Activated T-cell treated with anti-CD3 and anti-CD28 coated beads, Interleukin-2, amount 50 U/mL, for 24 hours (primary cell): Measurements from ENCODE around the gene ZFC3H1.

Experiments
- DNase-seq: peaks from one replicate; pipeline ENCODE4 v3.0.0-alpha.2; 2020
- H3K27ac Mint-ChIP-seq: 2 replicates; pipeline ENCODE4 v1.8.0; 2020; ENCODE audit warnings: mild to moderate bottlenecking, mixed read lengths
- H3K27me3 Mint-ChIP-seq: 2 replicates; pipeline ENCODE4 v1.8.0; 2020; ENCODE audit warnings: mixed read lengths
- H3K36me3 Mint-ChIP-seq: 2 replicates; pipeline ENCODE4 v1.8.0; 2020; ENCODE audit warnings: low read depth, mixed read lengths
- H3K4me1 Mint-ChIP-seq: 2 replicates; pipeline ENCODE4 v1.8.0; 2020; ENCODE audit warnings: low read depth, mixed read lengths
- H3K4me3 Mint-ChIP-seq: 2 replicates; pipeline ENCODE4 v1.8.0; 2020; ENCODE audit warnings: mild to moderate bottlenecking, moderate library complexity, mixed read lengths
- H3K9me3 Mint-ChIP-seq: 2 replicates; pipeline ENCODE4 v1.8.0; 2020; ENCODE audit warnings: mixed read lengths

ZFC3H1 gene

DNA sequence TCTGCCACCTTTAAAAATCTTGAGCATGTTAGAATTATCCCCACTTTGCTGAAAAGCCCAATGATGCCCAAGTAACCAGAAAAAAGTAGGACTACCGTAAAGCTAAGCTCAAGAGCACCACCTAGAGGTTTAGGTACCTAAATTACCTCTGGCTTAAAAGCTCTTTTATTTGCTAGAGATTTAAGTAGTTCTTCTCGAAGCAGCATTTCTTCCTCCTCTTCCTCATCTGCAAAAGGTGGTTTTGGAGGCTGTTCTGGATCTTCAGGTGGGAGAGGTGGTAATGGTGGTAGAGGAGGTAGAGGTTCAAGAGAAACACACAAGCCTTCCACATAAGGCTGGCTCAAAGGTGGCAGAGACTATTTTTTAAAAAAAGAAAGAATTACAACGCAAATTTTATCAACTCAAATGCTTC lies 26.9 kb downstream of the ZFC3H1 start:
- DNase-seq = no peak
- Mint-ChIP-seq H3K36me3 (peaks cover 93% of the 10 kb centered on the region), H3K27ac (peak overlapping the region; percentile 66)

GRCh38 chr12:71627438-71628002 lies 36.1 kb downstream of the ZFC3H1 start:
- Mint-ChIP-seq H3K36me3 (peaks cover 96% of the 10 kb centered on the region), H3K27me3 (no peaks in the 10 kb centered on the region), H3K27ac (peak overlapping the region; percentile 35), H3K9me3 (no peaks in the 10 kb centered on the region), H3K4me1 (peaks cover 24% of the 10 kb centered on the region), H3K4me3 (no peak overlapping the region)
- no peak for DNase-seq

More for the DNA sequence above, 26.9 kb downstream of the ZFC3H1 start:
- no peaks in the 10 kb centered on the region for H3K9me3 Mint-ChIP-seq
- H3K4me3 Mint-ChIP-seq = no peak overlapping the region
- no peaks in the 10 kb centered on the region for H3K27me3 Mint-ChIP-seq
- peaks cover 23% of the 10 kb centered on the region for H3K4me1 Mint-ChIP-seq

- no peak for DNase-seq
- Mint-ChIP-seq H3K4me3 (no peak overlapping the region), H3K4me1 (peaks cover 25% of the 10 kb centered on the region), H3K27ac (peak overlapping the region; percentile 27), H3K27me3 (no peaks in the 10 kb centered on the region), H3K9me3 (no peaks in the 10 kb centered on the region), H3K36me3 (peaks cover 96% of the 10 kb centered on the region)
These were observed 36.9 kb downstream of the ZFC3H1 start for GRCh38 chr12:71626768-71627167.

DNA sequence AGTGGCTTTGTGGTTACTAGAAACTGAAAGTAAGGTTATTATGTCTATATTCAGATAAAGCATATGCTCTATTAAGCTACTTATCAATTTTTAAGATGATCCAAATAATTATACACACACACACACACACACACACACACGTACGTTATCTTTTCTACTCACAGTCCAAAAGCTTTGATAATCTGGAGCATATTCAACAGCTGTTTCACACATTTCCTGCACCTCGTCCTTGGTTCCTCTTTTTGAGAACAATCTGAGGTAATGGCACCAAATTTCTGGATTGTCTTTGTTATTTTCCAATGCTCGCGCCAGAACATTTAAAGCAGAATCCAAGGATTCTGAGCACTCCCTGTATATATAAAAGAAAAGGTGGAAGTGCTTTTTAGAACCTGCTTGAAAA lies 37.5 kb downstream of the ZFC3H1 start:
- Mint-ChIP-seq H3K9me3 (no peaks in the 10 kb centered on the region), H3K36me3 (peaks cover 96% of the 10 kb centered on the region), H3K27ac (peak overlapping the region; percentile 27), H3K27me3 (no peaks in the 10 kb centered on the region), H3K4me1 (peaks cover 28% of the 10 kb centered on the region), H3K4me3 (no peak overlapping the region)
- no peak for DNase-seq

- no peaks in the 10 kb centered on the region for H3K27me3 Mint-ChIP-seq
- H3K27ac Mint-ChIP-seq = peak overlapping the region; percentile 66
- no peaks in the 10 kb centered on the region for H3K9me3 Mint-ChIP-seq
- peaks cover 30% of the 10 kb centered on the region for H3K4me1 Mint-ChIP-seq
- DNase-seq = no peak
- H3K4me3 Mint-ChIP-seq = no peak overlapping the region
- H3K36me3 Mint-ChIP-seq = peaks cover 96% of the 10 kb centered on the region
These were observed 38.2 kb downstream of the ZFC3H1 start for GRCh38 chr12:71625476-71625875.

- no peak overlapping the region for H3K4me3 Mint-ChIP-seq
- peak overlapping the region; percentile 0 for H3K27ac Mint-ChIP-seq
- no peaks in the 10 kb centered on the region for H3K9me3 Mint-ChIP-seq
- DNase-seq = no peak
- no peaks in the 10 kb centered on the region for H3K27me3 Mint-ChIP-seq
- peaks cover 19% of the 10 kb centered on the region for H3K4me1 Mint-ChIP-seq
- peaks cover 98% of the 10 kb centered on the region for H3K36me3 Mint-ChIP-seq
These were observed 41.7 kb downstream of the ZFC3H1 start for GRCh38 chr12:71621938-71622337.

GRCh38 chr12:71610031-71610795 lies 53.4 kb downstream of the ZFC3H1 start:
- H3K27ac Mint-ChIP-seq = peak overlapping the region; percentile 86
- no peaks in the 10 kb centered on the region for H3K27me3 Mint-ChIP-seq
- no peaks in the 10 kb centered on the region for H3K9me3 Mint-ChIP-seq
- H3K36me3 Mint-ChIP-seq = peaks cover 97% of the 10 kb centered on the region
- H3K4me1 Mint-ChIP-seq = peaks cover 24% of the 10 kb centered on the region
- DNase-seq = no peak
- H3K4me3 Mint-ChIP-seq = no peak overlapping the region

GRCh38 chr12:71607494-71608330 lies 55.9 kb downstream of the ZFC3H1 start:
- H3K27ac Mint-ChIP-seq = peak overlapping the region; percentile 4
- H3K4me3 Mint-ChIP-seq = no peak overlapping the region
- peaks cover 21% of the 10 kb centered on the region for H3K4me1 Mint-ChIP-seq
- H3K9me3 Mint-ChIP-seq = no peaks in the 10 kb centered on the region
- DNase-seq = no peak
- peaks cover 80% of the 10 kb centered on the region for H3K36me3 Mint-ChIP-seq
- H3K27me3 Mint-ChIP-seq = no peaks in the 10 kb centered on the region

- H3K36me3 Mint-ChIP-seq = peaks cover 54% of the 10 kb centered on the region
- H3K4me1 Mint-ChIP-seq = peaks cover 4% of the 10 kb centered on the region
- no peaks in the 10 kb centered on the region for H3K27me3 Mint-ChIP-seq
- DNase-seq = no peak
- no peaks in the 10 kb centered on the region for H3K9me3 Mint-ChIP-seq
- H3K27ac Mint-ChIP-seq = no peak overlapping the region
- no peak overlapping the region for H3K4me3 Mint-ChIP-seq
These were observed 58.6 kb downstream of the ZFC3H1 start for GRCh38 chr12:71605039-71605438.

GRCh38 chr12:71602761-71603577 lies 60.7 kb downstream of the ZFC3H1 start:
- H3K36me3 Mint-ChIP-seq = peaks cover 35% of the 10 kb centered on the region
- no peak for DNase-seq
- peaks cover 5% of the 10 kb centered on the region for H3K9me3 Mint-ChIP-seq
- peaks cover 2% of the 10 kb centered on the region for H3K4me1 Mint-ChIP-seq
- no peaks in the 10 kb centered on the region for H3K27me3 Mint-ChIP-seq
- H3K27ac Mint-ChIP-seq = no peak overlapping the region
- H3K4me3 Mint-ChIP-seq = no peak overlapping the region

DNA sequence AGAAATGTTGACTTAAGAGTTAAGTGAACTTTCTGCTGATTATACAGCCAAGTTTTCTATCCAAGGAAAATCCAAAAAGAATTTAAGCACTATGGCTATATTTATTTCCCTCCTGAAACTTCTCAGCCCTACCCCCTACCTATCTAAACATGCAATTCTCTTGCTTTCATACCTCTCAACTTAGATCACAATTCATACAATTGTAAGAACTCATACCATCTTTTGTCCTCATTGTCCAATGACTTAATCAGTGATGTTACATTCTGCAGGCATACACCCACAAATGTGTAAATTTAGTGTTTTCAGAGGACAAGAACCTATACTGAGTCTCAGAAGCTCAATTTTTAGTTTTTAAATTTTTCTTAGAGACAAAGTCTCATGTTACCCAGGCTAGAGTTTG lies 62.1 kb downstream of the ZFC3H1 start:
- no peak overlapping the region for H3K4me3 Mint-ChIP-seq
- peaks cover 5% of the 10 kb centered on the region for H3K27me3 Mint-ChIP-seq
- H3K27ac Mint-ChIP-seq = no peak overlapping the region
- DNase-seq = no peak
- peaks cover 2% of the 10 kb centered on the region for H3K4me1 Mint-ChIP-seq
- peaks cover 20% of the 10 kb centered on the region for H3K36me3 Mint-ChIP-seq
- H3K9me3 Mint-ChIP-seq = peaks cover 5% of the 10 kb centered on the region

DNA sequence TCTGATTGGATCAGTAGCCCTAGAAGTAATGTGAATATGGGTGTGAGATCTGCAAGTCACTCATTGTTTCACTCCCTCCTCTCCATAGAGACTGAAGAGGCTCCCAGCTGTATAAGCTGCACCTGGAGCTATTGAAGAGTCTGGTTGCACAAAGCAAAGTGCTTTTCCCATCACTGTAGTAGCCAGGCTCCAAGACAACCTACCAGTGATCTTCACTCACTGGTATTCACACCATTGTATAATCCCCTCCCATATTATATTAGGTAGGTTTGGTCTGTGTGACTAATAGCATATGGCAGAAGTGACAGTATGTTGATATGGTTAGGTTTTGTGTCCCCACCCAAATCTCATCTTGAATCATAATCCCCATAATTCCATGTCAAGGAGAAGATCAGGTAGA lies 64.4 kb downstream of the ZFC3H1 start:
- Mint-ChIP-seq H3K27me3 (peaks cover 13% of the 10 kb centered on the region), H3K36me3 (no peaks in the 10 kb centered on the region), H3K4me3 (no peak overlapping the region), H3K27ac (no peak overlapping the region), H3K9me3 (peaks cover 5% of the 10 kb centered on the region), H3K4me1 (peaks cover 2% of the 10 kb centered on the region)
- DNase-seq = no peak

DNA sequence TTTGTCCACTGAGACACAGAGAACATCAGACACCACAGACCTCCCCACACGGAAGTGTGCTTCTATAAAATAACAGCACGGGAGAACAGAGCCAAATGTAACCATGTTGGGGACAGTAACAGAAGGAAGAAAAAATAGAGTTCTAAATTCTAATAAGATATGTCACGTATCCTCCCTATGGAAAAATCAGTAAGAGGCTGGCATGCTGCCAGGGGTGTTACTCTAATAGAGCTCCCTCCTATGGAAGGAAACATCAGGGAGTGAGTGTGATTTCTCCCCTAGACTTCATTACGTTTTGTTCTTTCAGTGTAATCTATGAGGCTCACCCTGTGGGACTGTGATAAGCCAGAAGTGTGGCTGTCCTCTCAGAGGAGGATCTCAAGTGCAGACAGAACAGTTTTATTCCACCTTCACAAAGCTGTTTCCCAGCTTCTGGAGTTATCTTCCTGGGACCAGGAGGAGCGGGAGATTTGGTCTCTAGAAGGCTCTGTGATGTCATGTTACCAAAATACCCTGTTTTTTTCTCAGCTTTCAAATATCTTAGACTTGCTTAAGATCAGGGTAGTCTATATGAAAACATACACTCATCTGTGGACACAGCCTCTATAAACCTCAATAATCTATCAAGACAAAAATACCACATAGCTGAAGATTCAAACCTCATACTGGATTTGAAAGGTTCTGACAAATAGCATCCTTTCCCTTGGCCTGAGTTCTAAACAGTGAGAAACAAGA lies 69.3 kb downstream of the ZFC3H1 start:
- no peak overlapping the region for H3K27ac Mint-ChIP-seq
- no peak overlapping the region for H3K4me3 Mint-ChIP-seq
- DNase-seq = no peak
- H3K27me3 Mint-ChIP-seq = peaks cover 46% of the 10 kb centered on the region
- H3K4me1 Mint-ChIP-seq = no peaks in the 10 kb centered on the region
- peaks cover under 1% of the 10 kb centered on the region for H3K9me3 Mint-ChIP-seq
- no peaks in the 10 kb centered on the region for H3K36me3 Mint-ChIP-seq

- Mint-ChIP-seq H3K27me3 (peaks cover 51% of the 10 kb centered on the region), H3K4me3 (no peak overlapping the region), H3K9me3 (no peaks in the 10 kb centered on the region), H3K27ac (no peak overlapping the region), H3K4me1 (no peaks in the 10 kb centered on the region), H3K36me3 (no peaks in the 10 kb centered on the region)
- DNase-seq = no peak
These were observed 70.8 kb downstream of the ZFC3H1 start for GRCh38 chr12:71592841-71593240.
